Measurements from ENCODE around the gene GC. TPM values are rescaled to one million over a fixed set of nuclear protein-coding genes. Genes with fewer than 3 reads are reported as not detected.

GC gene, protein sequence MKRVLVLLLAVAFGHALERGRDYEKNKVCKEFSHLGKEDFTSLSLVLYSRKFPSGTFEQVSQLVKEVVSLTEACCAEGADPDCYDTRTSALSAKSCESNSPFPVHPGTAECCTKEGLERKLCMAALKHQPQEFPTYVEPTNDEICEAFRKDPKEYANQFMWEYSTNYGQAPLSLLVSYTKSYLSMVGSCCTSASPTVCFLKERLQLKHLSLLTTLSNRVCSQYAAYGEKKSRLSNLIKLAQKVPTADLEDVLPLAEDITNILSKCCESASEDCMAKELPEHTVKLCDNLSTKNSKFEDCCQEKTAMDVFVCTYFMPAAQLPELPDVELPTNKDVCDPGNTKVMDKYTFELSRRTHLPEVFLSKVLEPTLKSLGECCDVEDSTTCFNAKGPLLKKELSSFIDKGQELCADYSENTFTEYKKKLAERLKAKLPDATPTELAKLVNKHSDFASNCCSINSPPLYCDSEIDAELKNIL
- not detected in 2 replicates for total RNA-seq
- long read RNA-seq = 0 reads

DNA sequence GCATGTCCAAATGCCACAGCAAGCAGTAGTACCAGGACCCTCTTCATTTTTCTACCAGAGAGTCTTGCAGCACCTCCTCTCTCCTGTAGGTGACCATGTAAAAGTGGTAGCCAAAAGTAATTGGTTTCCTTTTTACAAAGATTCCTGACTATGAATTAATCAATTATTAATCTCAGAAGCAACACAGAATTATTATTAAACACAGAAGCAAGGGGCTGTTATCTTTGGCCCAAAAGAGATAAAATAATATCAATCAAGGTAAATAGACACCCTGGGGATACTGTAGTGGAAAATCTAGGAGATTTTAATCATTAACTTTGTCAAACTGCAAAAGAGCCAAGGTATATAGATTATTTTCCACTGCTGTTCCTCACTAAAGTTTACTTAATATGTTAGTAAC, at the start of gene GC:
GC (minus strand) TSS at position 108 of the 400 bp plus-strand sequence; CDS start at position 47, 61 bp downstream.
- Mint-ChIP-seq H3K4me1 (ENCODE audit: unreplicated experiment) (no peaks in the 10 kb centered on the region), H3K27ac (ENCODE audit: unreplicated experiment) (no peak within 1 kb of the TSS), H3K4me3 (ENCODE audit: unreplicated experiment) (no peak within 1 kb of the TSS), H3K9me3 (ENCODE audit: unreplicated experiment) (no peaks in the 10 kb centered on the region), H3K36me3 (ENCODE audit: unreplicated experiment) (no peaks in the 10 kb centered on the region), H3K27me3 (ENCODE audit: unreplicated experiment) (peaks cover 14% of the 10 kb centered on the region)
- DNase-seq (ENCODE audit: extremely low spot score, unreplicated experiment) = no peak
- TF ChIP-seq, protein P1, sequence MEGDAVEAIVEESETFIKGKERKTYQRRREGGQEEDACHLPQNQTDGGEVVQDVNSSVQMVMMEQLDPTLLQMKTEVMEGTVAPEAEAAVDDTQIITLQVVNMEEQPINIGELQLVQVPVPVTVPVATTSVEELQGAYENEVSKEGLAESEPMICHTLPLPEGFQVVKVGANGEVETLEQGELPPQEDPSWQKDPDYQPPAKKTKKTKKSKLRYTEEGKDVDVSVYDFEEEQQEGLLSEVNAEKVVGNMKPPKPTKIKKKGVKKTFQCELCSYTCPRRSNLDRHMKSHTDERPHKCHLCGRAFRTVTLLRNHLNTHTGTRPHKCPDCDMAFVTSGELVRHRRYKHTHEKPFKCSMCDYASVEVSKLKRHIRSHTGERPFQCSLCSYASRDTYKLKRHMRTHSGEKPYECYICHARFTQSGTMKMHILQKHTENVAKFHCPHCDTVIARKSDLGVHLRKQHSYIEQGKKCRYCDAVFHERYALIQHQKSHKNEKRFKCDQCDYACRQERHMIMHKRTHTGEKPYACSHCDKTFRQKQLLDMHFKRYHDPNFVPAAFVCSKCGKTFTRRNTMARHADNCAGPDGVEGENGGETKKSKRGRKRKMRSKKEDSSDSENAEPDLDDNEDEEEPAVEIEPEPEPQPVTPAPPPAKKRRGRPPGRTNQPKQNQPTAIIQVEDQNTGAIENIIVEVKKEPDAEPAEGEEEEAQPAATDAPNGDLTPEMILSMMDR (IDR thresholded peaks at IDR 0.05) = no peak

DNA sequence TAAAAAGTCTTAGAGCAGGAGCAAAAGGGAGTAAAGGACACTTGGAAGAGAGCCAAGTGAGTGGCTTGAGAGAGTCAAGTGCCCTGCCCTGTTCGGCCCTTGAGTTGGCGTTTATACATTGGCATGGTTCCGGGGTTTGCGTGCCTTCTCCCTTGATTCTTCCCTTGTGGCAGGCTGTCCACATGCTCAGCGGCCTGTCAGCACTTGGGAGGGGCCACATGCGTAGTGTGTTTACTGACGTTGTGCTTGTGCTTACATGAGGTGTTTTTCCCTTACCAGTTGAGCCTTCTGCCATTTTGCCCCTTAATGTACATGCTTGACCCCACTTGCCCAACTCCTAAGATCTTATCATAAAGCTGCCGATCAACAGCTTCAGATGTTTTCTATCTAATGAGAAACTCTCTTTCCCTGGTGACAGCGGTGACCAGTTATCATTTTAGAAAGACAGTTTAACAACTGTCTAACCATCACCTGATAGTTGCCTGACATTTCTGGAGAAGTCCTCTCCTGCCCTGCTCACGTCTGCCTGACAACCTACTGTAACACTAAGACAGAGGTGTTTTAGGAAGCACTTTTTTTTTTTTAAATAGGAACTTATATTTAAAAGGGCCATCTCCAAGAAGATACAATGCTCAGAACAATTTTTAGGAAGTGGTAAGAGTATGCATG, 49.5 kb upstream of the GC start:
- Mint-ChIP-seq H3K4me1 (ENCODE audit: unreplicated experiment) (no peaks in the 10 kb centered on the region), H3K36me3 (ENCODE audit: unreplicated experiment) (no peaks in the 10 kb centered on the region), H3K4me3 (ENCODE audit: unreplicated experiment) (no peak overlapping the region), H3K27ac (ENCODE audit: unreplicated experiment) (no peak overlapping the region), H3K27me3 (ENCODE audit: unreplicated experiment) (peaks cover 3% of the 10 kb centered on the region), H3K9me3 (ENCODE audit: unreplicated experiment) (no peaks in the 10 kb centered on the region)
- TF ChIP-seq, protein P1 (IDR thresholded peaks at IDR 0.05) = no peak
- DNase-seq (ENCODE audit: extremely low spot score, unreplicated experiment) = no peak

DNA sequence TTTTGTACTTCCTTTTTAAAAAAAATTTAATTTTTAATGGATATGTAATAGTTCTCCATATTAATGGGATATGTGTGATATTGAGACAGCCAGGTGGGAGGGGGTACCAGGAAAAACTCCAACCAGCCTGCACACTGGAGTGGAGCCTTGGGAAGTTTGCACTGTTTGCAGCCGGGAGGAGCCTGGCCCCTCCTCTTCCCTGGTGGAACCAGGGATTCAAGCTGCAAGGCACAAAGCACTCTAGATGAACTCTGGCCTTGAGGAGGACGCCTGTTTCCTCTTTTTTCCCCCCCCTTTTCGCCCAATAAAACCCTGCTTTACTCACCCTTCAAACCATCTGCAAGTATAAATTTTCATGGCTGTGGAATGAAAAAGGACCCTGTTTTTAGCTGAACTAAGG, 48.2 kb upstream of the GC start:
- Mint-ChIP-seq H3K36me3 (ENCODE audit: unreplicated experiment) (no peaks in the 10 kb centered on the region), H3K4me1 (ENCODE audit: unreplicated experiment) (no peaks in the 10 kb centered on the region), H3K27me3 (ENCODE audit: unreplicated experiment) (peaks cover 3% of the 10 kb centered on the region), H3K9me3 (ENCODE audit: unreplicated experiment) (no peaks in the 10 kb centered on the region), H3K27ac (ENCODE audit: unreplicated experiment) (no peak overlapping the region), H3K4me3 (ENCODE audit: unreplicated experiment) (no peak overlapping the region)
- DNase-seq (ENCODE audit: extremely low spot score, unreplicated experiment) = no peak
- TF ChIP-seq, protein P1 (IDR thresholded peaks at IDR 0.05) = no peak

DNA sequence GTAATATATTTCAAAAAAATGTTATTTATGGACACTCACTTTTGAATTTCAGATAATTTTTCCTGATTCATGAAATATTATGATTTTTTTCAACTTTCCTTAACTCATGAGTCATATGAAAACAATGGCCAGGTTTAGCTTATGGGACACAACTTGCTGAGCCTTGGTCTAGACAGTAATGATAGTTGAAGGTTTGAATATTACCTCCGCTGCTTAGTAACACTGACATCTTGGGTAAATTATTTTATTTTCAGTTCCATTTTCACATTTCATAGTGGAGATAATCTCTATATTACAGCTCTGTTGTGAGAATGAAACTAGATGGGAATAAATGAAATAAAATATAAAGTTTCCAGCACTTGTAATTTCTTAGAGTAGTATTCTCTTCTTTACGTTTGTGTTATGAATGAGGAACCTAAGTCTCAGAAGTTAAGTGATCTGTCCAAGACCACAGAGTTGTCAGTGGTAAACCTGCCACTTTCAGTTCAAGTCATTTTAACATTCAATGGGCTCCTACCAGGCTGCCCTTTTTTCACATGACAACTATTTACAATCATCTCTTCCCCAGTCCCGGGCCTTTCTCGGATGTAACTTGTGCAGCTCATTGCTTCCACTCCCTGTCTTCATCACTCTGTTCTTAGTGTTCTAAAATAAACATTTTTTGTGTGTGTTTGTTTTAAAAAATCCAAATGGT, 46.8 kb upstream of the GC start:
- no peaks in the 10 kb centered on the region for H3K9me3 Mint-ChIP-seq (ENCODE audit: unreplicated experiment)
- H3K4me1 Mint-ChIP-seq (ENCODE audit: unreplicated experiment) = no peaks in the 10 kb centered on the region
- no peak for DNase-seq (ENCODE audit: extremely low spot score, unreplicated experiment)
- H3K27me3 Mint-ChIP-seq (ENCODE audit: unreplicated experiment) = peaks cover 3% of the 10 kb centered on the region
- no peak overlapping the region for H3K4me3 Mint-ChIP-seq (ENCODE audit: unreplicated experiment)
- TF ChIP-seq, protein P1 (IDR thresholded peaks at IDR 0.05) = no peak
- H3K27ac Mint-ChIP-seq (ENCODE audit: unreplicated experiment) = no peak overlapping the region
- H3K36me3 Mint-ChIP-seq (ENCODE audit: unreplicated experiment) = no peaks in the 10 kb centered on the region

All from osteocyte (in vitro differentiated cells).